Measurements from ENCODE around the gene WIF1.

WIF1 gene

GRCh38 chr12:65019696-65020234, 101.3 kb downstream of the WIF1 start:
- DNase-seq: no peak

GRCh38 chr12:65016881-65017650, 104.0 kb downstream of the WIF1 start:
- no peak for DNase-seq

- no peak for DNase-seq
Measured at GRCh38 chr12:65015850-65016249, 105.3 kb downstream of the WIF1 start.

- DNase-seq: no peak
Measured at GRCh38 chr12:65014504-65015271, 106.4 kb downstream of the WIF1 start.

- no peak for DNase-seq
Measured at GRCh38 chr12:65010437-65010836, 110.7 kb downstream of the WIF1 start.

GRCh38 chr12:65005716-65006115, 115.4 kb downstream of the WIF1 start:
- no peak for DNase-seq

- DNase-seq: peak; percentile 3
Measured at GRCh38 chr12:65004270-65004669, 116.8 kb downstream of the WIF1 start.
